22Rv1 (cell line): ENCODE data around the gene PPP3CA.

Experiments used
- ZFX ChIP-seq: fragments of 450-650 bp; IDR thresholded peaks from 2 replicates; pipeline ENCODE4 v1.6.1; 2017; ENCODE audit warnings: antibody characterized with exemption, borderline replicate concordance
- TF ChIP-seq, protein P1 (sequence below): fragments of 450-650 bp; IDR thresholded peaks from 2 replicates; pipeline ENCODE4 v1.5.1; 2017; ENCODE audit warnings: mild to moderate bottlenecking

DNA sequence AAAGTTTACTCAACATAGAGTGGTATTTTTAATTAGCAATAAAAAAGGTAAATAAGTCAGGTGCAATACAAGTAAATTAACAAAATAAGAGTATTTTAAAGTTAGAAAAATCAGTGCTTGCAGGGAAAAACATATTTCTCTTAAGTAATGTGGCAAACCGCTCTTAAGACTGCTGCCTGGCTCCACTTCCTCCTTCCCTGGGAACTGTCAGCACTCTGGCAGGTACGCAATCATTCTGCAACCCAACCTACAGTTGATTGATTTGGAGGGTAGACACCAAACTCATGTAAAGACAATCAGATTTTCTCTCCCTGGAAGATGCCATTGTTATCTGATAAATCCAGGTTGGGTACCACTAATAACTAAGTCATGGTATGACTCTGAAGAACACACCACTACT, 63.9 kb downstream of the PPP3CA start:
- TF ChIP-seq, protein P1, sequence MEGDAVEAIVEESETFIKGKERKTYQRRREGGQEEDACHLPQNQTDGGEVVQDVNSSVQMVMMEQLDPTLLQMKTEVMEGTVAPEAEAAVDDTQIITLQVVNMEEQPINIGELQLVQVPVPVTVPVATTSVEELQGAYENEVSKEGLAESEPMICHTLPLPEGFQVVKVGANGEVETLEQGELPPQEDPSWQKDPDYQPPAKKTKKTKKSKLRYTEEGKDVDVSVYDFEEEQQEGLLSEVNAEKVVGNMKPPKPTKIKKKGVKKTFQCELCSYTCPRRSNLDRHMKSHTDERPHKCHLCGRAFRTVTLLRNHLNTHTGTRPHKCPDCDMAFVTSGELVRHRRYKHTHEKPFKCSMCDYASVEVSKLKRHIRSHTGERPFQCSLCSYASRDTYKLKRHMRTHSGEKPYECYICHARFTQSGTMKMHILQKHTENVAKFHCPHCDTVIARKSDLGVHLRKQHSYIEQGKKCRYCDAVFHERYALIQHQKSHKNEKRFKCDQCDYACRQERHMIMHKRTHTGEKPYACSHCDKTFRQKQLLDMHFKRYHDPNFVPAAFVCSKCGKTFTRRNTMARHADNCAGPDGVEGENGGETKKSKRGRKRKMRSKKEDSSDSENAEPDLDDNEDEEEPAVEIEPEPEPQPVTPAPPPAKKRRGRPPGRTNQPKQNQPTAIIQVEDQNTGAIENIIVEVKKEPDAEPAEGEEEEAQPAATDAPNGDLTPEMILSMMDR = no peak
- TF ChIP-seq ZFX = no peak
